Chondrocyte (in vitro differentiated cells): Measurements from ENCODE around the gene MAT2A. TPM values are rescaled to one million over a fixed set of nuclear protein-coding genes. Genes with fewer than 3 reads are reported as not detected.

Experiments used
- DNase-seq: peaks from one replicate; pipeline ENCODE4 v3.0.0; 2021; ENCODE audit warnings: mixed read lengths, low spot score
- H3K27ac Mint-ChIP-seq: one replicate; pipeline ENCODE4 v1.8.0; 2021; ENCODE audit warnings: mild to moderate bottlenecking, moderate library complexity, mixed read lengths; ENCODE audit not compliant: unreplicated experiment
- H3K27me3 Mint-ChIP-seq: 2 replicates; pipeline ENCODE4 v1.8.0; 2021; ENCODE audit warnings: low read depth, mixed read lengths
- H3K36me3 Mint-ChIP-seq: 2 replicates; pipeline ENCODE4 v1.8.0; 2021; ENCODE audit warnings: low read depth, mixed read lengths
- H3K4me1 Mint-ChIP-seq: 2 replicates; pipeline ENCODE4 v1.8.0; 2021; ENCODE audit warnings: low read depth, mild to moderate bottlenecking, mixed read lengths
- H3K4me3 Mint-ChIP-seq: one replicate; pipeline ENCODE4 v1.8.0; 2021; ENCODE audit warnings: mild to moderate bottlenecking, moderate library complexity, mixed read lengths; ENCODE audit not compliant: unreplicated experiment
- H3K9me3 Mint-ChIP-seq: 2 replicates; pipeline ENCODE4 v1.8.0; 2021; ENCODE audit warnings: low read depth, mixed read lengths
- total RNA-seq: library from RNA; stranded (reverse); gene quantifications from 3 replicates; pipeline ENCODE4 v1.2.1, GENCODE V29; 2021
- TF ChIP-seq, protein P1 (sequence below): fragments of 200-600 bp; sonication (generic); IDR thresholded peaks from 2 replicates; pipeline ENCODE4 v1.5.0; 2021; ENCODE audit warnings: antibody characterized with exemption, mild to moderate bottlenecking, moderate library complexity

Gene MAT2A
- total RNA-seq, 1 donor from 2014 or later = 155 TPM

DNA sequence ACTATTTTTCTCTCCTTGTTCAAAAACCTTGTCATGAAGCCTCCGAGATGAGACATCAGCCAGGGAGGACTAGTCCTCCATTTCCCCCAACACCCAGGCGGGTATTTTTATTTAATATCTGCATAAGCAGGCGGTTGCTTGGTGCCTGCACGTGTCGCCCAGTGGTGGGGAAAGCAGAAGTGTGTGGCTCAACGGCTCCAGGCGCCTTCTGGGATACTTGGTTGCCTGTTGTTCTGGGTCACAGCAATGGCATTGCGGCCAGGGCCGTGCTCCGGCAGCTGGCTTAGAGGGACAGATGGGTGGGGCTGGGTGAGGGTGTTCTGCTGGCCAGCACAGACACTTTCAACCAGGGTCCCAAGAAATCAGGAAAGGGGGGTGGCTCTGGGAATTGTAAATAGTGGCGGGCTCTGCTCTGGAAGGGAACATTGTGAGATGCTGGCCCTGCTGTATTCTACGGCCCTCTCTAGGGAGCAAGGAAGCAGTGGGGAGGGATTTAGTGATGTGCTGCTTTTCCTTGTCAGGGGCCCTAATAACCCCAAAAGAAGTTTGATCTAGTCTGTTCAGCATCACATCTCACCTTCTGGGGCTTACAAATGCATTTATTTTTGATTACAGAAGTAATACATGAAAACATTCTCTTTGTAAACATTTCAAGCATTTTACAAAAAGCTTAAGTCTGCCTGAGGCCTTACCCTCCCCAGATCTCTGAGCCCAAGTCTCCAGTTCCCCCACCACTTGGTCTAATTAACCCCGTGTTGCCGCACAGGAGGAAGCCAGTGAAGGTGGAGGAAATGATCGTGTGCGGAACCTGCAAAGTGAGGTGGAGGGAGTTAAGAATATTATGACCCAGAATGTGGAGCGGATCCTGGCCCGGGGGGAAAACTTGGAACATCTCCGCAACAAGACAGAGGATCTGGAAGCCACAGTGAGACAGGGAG, 39.5 kb downstream of the MAT2A start:
- no peaks in the 10 kb centered on the region for H3K9me3 Mint-ChIP-seq
- TF ChIP-seq, protein P1, sequence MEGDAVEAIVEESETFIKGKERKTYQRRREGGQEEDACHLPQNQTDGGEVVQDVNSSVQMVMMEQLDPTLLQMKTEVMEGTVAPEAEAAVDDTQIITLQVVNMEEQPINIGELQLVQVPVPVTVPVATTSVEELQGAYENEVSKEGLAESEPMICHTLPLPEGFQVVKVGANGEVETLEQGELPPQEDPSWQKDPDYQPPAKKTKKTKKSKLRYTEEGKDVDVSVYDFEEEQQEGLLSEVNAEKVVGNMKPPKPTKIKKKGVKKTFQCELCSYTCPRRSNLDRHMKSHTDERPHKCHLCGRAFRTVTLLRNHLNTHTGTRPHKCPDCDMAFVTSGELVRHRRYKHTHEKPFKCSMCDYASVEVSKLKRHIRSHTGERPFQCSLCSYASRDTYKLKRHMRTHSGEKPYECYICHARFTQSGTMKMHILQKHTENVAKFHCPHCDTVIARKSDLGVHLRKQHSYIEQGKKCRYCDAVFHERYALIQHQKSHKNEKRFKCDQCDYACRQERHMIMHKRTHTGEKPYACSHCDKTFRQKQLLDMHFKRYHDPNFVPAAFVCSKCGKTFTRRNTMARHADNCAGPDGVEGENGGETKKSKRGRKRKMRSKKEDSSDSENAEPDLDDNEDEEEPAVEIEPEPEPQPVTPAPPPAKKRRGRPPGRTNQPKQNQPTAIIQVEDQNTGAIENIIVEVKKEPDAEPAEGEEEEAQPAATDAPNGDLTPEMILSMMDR = no peak
- no peak for DNase-seq
- H3K27me3 Mint-ChIP-seq = peaks cover 3% of the 10 kb centered on the region
- H3K4me1 Mint-ChIP-seq = peaks cover 20% of the 10 kb centered on the region
- H3K36me3 Mint-ChIP-seq = no peaks in the 10 kb centered on the region
- H3K27ac Mint-ChIP-seq = no peak overlapping the region
- no peak overlapping the region for H3K4me3 Mint-ChIP-seq

DNA sequence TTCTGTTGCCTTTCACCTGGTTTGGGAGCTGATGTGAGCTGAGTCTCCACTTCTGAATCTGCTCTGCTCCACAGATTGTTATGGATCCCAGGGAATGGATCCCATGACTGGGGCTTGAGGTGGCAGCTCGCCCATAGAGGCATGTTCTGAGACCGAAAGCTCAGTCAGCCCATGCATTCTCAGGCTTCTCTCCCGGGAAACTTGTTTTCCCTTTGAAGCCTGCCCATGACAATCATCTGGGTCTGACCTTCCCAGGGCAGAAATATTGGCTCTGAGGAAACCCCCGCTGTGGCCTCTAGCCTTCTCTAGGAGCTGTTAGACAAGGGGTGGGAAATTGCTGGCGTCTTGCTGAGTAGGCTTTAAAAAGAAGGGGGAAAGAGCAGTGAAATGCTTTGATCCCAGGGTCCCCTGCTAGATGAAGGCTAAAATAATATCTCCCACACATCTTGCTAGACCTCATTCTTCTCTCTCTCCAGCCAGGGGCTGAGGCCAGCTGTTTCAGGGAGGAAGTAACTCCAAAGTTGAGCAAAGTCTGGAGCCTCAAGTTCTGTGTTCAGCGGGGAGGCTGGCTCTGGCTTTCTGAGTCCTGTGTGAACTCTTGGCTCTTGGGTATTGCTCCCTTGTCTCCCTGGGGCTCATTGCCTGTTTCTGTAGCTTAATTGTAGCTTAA, 40.4 kb downstream of the MAT2A start:
- H3K4me1 Mint-ChIP-seq = peaks cover 20% of the 10 kb centered on the region
- no peaks in the 10 kb centered on the region for H3K9me3 Mint-ChIP-seq
- peaks cover 3% of the 10 kb centered on the region for H3K27me3 Mint-ChIP-seq
- DNase-seq = no peak
- peak overlapping the region; percentile 58 for H3K27ac Mint-ChIP-seq
- no peak overlapping the region for H3K4me3 Mint-ChIP-seq
- H3K36me3 Mint-ChIP-seq = no peaks in the 10 kb centered on the region
- TF ChIP-seq, protein P1 = no peak

DNA sequence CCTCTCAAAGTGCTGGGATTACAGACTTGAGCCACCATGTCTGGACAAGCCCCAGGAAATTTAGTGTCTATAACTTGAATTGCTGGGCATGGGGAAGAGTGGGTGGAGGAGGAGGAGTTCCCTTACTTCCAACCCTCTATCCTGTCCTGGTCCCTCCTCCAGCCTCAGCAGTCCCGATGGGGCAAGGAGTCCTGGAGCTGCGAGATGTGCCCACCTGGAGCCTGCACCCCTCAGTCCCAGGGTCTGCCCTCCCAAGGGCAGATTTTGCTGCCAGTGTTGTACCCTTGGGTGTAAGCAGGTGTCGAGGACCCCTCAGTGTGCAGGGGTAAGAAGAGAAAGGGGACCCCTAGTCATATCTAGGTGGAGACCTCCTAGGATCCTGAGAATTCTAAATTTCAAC, 41.2 kb downstream of the MAT2A start:
- Mint-ChIP-seq H3K36me3 (no peaks in the 10 kb centered on the region), H3K27ac (no peak overlapping the region), H3K4me1 (peaks cover 25% of the 10 kb centered on the region), H3K27me3 (peaks cover 3% of the 10 kb centered on the region), H3K9me3 (no peaks in the 10 kb centered on the region), H3K4me3 (no peak overlapping the region)
- TF ChIP-seq, protein P1 = no peak
- no peak for DNase-seq

DNA sequence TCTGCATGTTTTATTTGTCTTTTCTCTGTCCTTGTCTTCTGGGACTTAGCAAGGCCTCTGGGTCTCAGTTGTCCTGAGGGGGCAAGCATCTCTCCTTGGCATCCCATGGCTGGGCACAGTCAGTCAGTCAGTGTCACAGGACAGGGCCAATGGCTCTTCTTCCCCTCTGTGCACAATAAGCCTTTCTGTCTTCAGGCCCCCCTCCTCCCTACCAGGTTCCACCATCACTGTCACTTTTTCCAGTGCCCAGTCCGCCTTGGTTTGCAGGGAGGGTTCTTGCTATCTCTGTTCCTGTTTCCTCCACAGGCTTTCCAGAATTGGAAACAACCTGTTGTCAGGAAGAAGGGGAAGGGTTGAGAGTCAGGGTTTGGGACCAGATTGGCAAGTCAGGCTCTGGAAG, 43.5 kb downstream of the MAT2A start:
- H3K36me3 Mint-ChIP-seq = no peaks in the 10 kb centered on the region

More for the DNA sequence above, 43.5 kb downstream of the MAT2A start:
- H3K9me3 Mint-ChIP-seq = no peaks in the 10 kb centered on the region
- TF ChIP-seq, protein P1 = no peak
- no peak overlapping the region for H3K27ac Mint-ChIP-seq
- peaks cover 29% of the 10 kb centered on the region for H3K4me1 Mint-ChIP-seq
- no peak overlapping the region for H3K4me3 Mint-ChIP-seq
- DNase-seq = no peak
- peaks cover 3% of the 10 kb centered on the region for H3K27me3 Mint-ChIP-seq
